Activated T-helper 1 cell treated with Interleukin-2 at 50 U/mL for 16 hours (primary cell): Measurements from ENCODE around the gene TMEM35A.
"Not testable (repeated sequence)": the region's sequence is repeated elsewhere in the genome, so short reads cannot be mapped to it uniquely, and the experiment has no call there.

ENCODE experiments used
- DNase-seq: peaks from one replicate; pipeline ENCODE4 v3.0.0-alpha.2; 2020; ENCODE audit warnings: low read depth

Gene TMEM35A

GRCh38 chrX:101078716-101079598 is at the start of gene TMEM35A:
Gene TMEM35A (plus strand): TSS chrX:101078879. CDS start chrX:101079003, 124 bp downstream.
- DNase-seq, result no peak

GRCh38 chrX:101029665-101030064 is 49.0 kb upstream of the TMEM35A start:
- no peak for DNase-seq

GRCh38 chrX:101037231-101037630 is 41.4 kb upstream of the TMEM35A start:
- no peak for DNase-seq

- DNase-seq, result no peak
These were observed 38.5 kb upstream of the TMEM35A start for GRCh38 chrX:101040197-101040596.

- no peak for DNase-seq
These were observed 27.5 kb upstream of the TMEM35A start for GRCh38 chrX:101051153-101051548.

GRCh38 chrX:101051549-101052302 is 27.0 kb upstream of the TMEM35A start, which contains the start of gene TRMT2B:
Gene TRMT2B (minus strand): TSS chrX:101052111. CDS start chrX:101042289, 9,822 bp downstream.
- DNase-seq, result peak; percentile 63

- not testable (repeated sequence) for DNase-seq
These were observed 22.1 kb upstream of the TMEM35A start for GRCh38 chrX:101056551-101056950.

- no peak for DNase-seq
These were observed 21.5 kb upstream of the TMEM35A start for GRCh38 chrX:101057093-101057714.

- no peak for DNase-seq
These were observed 16.5 kb upstream of the TMEM35A start for GRCh38 chrX:101062176-101062575.

GRCh38 chrX:101071582-101071981 is 7.1 kb upstream of the TMEM35A start:
- no peak for DNase-seq

GRCh38 chrX:101079736-101080270 is 1.1 kb downstream of the TMEM35A start:
- DNase-seq, result no peak

GRCh38 chrX:101080326-101081124 is 1.8 kb downstream of the TMEM35A start:
- no peak for DNase-seq

GRCh38 chrX:101081231-101081630 is 2.6 kb downstream of the TMEM35A start:
- DNase-seq, result no peak

GRCh38 chrX:101091817-101092216 is 13.1 kb downstream of the TMEM35A start:
- DNase-seq, result no peak

- DNase-seq, result peak; percentile 90
These were observed 19.1 kb downstream of the TMEM35A start, which contains the start of gene CENPI for GRCh38 chrX:101097546-101098453. Gene CENPI (plus strand): TSS chrX:101098204. CDS start chrX:101101071, 2,867 bp downstream.

GRCh38 chrX:101108284-101108683 is 29.6 kb downstream of the TMEM35A start:
- DNase-seq, result no peak

GRCh38 chrX:101117701-101118100 is 39.0 kb downstream of the TMEM35A start:
- DNase-seq, result no peak

- DNase-seq, result no peak
These were observed 57.6 kb downstream of the TMEM35A start for GRCh38 chrX:101136235-101136634.
